Muscle of leg (tissue), 11 donors: ENCODE data around the gene PDGFA. TPM values are rescaled to one million over a fixed set of nuclear protein-coding genes. Genes with fewer than 3 reads are reported as not detected.
A peak's percentile ranks its signal among the peaks of the same experiment; 100 is the strongest.

ENCODE experiments used
- DNase-seq: peaks from one replicate; pipeline ENCODE4 v3.0.0; 2013
- H3K27ac ChIP-seq: one replicate; pipeline ENCODE4 v1.5.1; 2013; ENCODE audit warnings: mild to moderate bottlenecking, low read length, control low read depth
- H3K27me3 ChIP-seq: one replicate; pipeline ENCODE4 v1.6.1; 2013; ENCODE audit warnings: low read length; ENCODE audit not compliant: control insufficient read depth, insufficient read depth
- H3K36me3 ChIP-seq: one replicate; pipeline ENCODE4 v1.6.1; 2013; ENCODE audit warnings: low read length; ENCODE audit not compliant: control insufficient read depth, insufficient read depth
- H3K4me1 ChIP-seq: one replicate; pipeline ENCODE4 v1.6.1; 2013; ENCODE audit warnings: low read length; ENCODE audit not compliant: control insufficient read depth, insufficient read depth
- H3K4me3 ChIP-seq: one replicate; pipeline ENCODE4 v1.5.1; 2013; ENCODE audit warnings: low read length, control low read depth
- H3K9me3 ChIP-seq: replicated peaks from 2 replicates; pipeline ENCODE4 v1.6.1; 2013; ENCODE audit warnings: low read depth, low read length; ENCODE audit not compliant: control insufficient read depth
- WGBS: methylation state at CpG from one replicate; pipeline ENCODE4 v1.1.5; 2013; ENCODE audit warnings: missing lambda C conversion rate; ENCODE audit not compliant: insufficient coverage; 5-methylcytosine and 5-hydroxymethylcytosine counted together
- polyA plus RNA-seq, 8 donors: library from polyadenylated mRNA; unstranded; fragments of 120-200 nt; gene quantifications; one replicate each; pipeline versions ENCODE4 v1.2.1 to v1.2.3, GENCODE V29; 2013; ENCODE audit warnings: inconsistent platforms in 1 of 8, low replicate concordance in 1 of 8; ENCODE audit not compliant: insufficient read length in 8 of 8, insufficient read depth in 1 of 8
- total RNA-seq: library from RNA; stranded (reverse); fragments of 120-200 nt; gene quantifications from one replicate; pipeline ENCODE4 v1.2.4, GENCODE V29; 2013

The PDGFA gene
- total and polyA plus RNA-seq, 9 donors, result 26.1 to 51.6 (median 40.8) TPM

GRCh38 chr7:453597-454306 lies 65.9 kb downstream of the PDGFA start:
- Histone ChIP-seq H3K4me3 (no peak overlapping the region), H3K36me3 (no peaks in the 10 kb centered on the region), H3K4me1 (peaks cover 53% of the 10 kb centered on the region), H3K27ac (no peak overlapping the region), H3K27me3 (peaks cover 50% of the 10 kb centered on the region), H3K9me3 (no peaks in the 10 kb centered on the region)
- WGBS, result 86% methylated on average over 16 of the region's 27 CpGs
- no peak for DNase-seq

GRCh38 chr7:452791-453455 lies 66.7 kb downstream of the PDGFA start:
- peaks cover 50% of the 10 kb centered on the region for H3K27me3 ChIP-seq
- no peaks in the 10 kb centered on the region for H3K36me3 ChIP-seq

GRCh38 chr7:452226-452751 lies 67.4 kb downstream of the PDGFA start:
- H3K4me3 ChIP-seq, result no peak overlapping the region
- DNase-seq, result peak; percentile 52
- peaks cover 50% of the 10 kb centered on the region for H3K27me3 ChIP-seq
- peaks cover 44% of the 10 kb centered on the region for H3K4me1 ChIP-seq
- no peaks in the 10 kb centered on the region for H3K9me3 ChIP-seq
- 9% methylated on average over 26 of the region's 30 CpGs for WGBS
- no peaks in the 10 kb centered on the region for H3K36me3 ChIP-seq
- H3K27ac ChIP-seq, result no peak overlapping the region

More at GRCh38 chr7:452791-453455, 66.7 kb downstream of the PDGFA start:
- no peak overlapping the region for H3K4me3 ChIP-seq
- no peak for DNase-seq
- WGBS, result 33% methylated on average over 20 of the region's 21 CpGs
- H3K27ac ChIP-seq, result no peak overlapping the region
- peaks cover 49% of the 10 kb centered on the region for H3K4me1 ChIP-seq
- no peaks in the 10 kb centered on the region for H3K9me3 ChIP-seq

GRCh38 chr7:451255-452225 lies 68.1 kb downstream of the PDGFA start:
- H3K36me3 ChIP-seq, result no peaks in the 10 kb centered on the region
- no peak overlapping the region for H3K27ac ChIP-seq
- no peak overlapping the region for H3K4me3 ChIP-seq
- no peak for DNase-seq
- WGBS, result 21% methylated on average over 15 of the region's 24 CpGs
- no peaks in the 10 kb centered on the region for H3K9me3 ChIP-seq
- peaks cover 44% of the 10 kb centered on the region for H3K4me1 ChIP-seq
- peaks cover 53% of the 10 kb centered on the region for H3K27me3 ChIP-seq

DNA sequence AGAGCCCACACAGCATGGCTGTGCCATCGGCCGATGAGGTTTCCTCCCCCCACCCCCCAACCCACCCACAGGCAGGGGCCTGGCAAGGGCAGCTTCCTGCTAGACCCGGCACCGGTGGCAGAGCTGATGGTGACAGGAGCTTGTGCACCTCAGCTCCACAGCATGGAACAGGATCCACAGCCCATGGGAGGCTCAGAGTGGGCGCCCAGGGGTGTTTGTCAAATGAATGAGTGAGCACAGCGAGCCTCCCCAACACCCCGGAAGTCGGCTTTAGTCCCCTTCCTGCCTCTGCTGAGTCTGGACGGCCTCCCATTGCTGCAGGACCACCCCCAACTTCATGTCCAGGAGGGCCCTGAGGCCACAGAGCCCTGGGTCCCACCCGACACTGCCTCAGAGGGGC lies 68.9 kb downstream of the PDGFA start:
- 62% methylated on average over 7 of the region's 10 CpGs for WGBS

GRCh38 chr7:450036-450435 lies 69.6 kb downstream of the PDGFA start:
- Histone ChIP-seq H3K27ac (no peak overlapping the region), H3K4me3 (no peak overlapping the region), H3K9me3 (no peaks in the 10 kb centered on the region), H3K36me3 (no peaks in the 10 kb centered on the region), H3K27me3 (peaks cover 59% of the 10 kb centered on the region), H3K4me1 (peaks cover 40% of the 10 kb centered on the region)
- no peak for DNase-seq
- WGBS, result 82% methylated on average over 6 of the region's 11 CpGs

More for the DNA sequence above, 68.9 kb downstream of the PDGFA start:
- Histone ChIP-seq H3K36me3 (no peaks in the 10 kb centered on the region), H3K4me3 (no peak overlapping the region), H3K27me3 (peaks cover 57% of the 10 kb centered on the region), H3K4me1 (peaks cover 42% of the 10 kb centered on the region), H3K9me3 (no peaks in the 10 kb centered on the region), H3K27ac (no peak overlapping the region)
- no peak for DNase-seq

DNA sequence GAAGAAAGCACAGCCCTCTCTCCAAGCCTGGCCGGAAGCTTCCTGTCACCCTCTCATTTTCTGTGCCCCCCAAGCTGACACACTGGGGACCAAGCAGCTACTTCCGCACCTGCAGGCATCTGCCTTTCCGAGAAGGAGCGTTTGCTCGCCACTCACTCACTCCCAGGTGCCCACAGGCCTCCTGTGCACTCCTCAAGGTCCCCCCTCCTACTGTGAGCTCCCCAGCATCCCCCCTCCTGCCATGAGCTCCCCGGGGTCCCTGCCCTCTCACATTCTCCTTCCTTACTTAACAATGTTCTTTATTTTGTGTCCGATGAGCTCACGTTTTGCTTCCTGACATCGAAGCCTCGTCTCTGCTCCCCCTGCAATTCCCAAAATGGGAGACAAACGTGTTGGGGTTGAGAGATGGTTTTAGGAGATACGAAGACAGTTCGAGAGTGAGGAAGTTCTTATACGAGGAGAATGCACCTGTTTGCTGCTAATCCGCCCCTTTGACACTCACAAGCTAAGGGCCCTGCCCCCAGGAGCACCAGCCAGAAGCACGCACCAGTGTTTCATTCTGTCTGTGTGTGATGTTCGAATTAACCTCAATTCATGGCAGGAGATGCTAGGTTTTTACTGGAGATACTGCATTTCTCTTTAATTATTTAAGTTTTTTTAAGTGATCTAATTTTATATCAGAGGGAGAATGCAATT lies 70.2 kb downstream of the PDGFA start:
- peaks cover 57% of the 10 kb centered on the region for H3K27me3 ChIP-seq
- H3K9me3 ChIP-seq, result no peaks in the 10 kb centered on the region
- no peak overlapping the region for H3K27ac ChIP-seq
- H3K4me1 ChIP-seq, result peaks cover 40% of the 10 kb centered on the region
- DNase-seq, result no peak
- H3K4me3 ChIP-seq, result no peak overlapping the region
- 38% methylated on average over 9 of the region's 17 CpGs for WGBS
- no peaks in the 10 kb centered on the region for H3K36me3 ChIP-seq

DNA sequence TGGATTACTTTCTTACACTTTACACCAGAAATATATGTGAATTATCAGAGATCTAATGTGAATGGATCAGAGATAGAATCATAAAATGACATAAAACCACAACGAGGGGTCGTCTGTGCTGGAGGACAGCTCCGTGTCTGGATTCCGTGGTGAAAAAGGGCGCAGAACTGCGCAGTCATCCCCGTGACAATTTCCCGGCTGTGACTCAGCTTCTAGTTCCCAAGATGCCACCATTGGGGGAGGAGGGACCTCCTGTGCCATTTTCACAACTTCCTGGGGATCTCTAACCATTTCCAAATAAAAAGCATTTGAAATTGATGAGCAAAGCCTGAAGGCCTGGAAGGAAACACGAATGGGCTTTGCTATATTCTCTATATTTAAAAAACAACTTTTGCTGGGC lies 72.1 kb downstream of the PDGFA start:
- H3K36me3 ChIP-seq, result no peaks in the 10 kb centered on the region
- peaks cover 27% of the 10 kb centered on the region for H3K4me1 ChIP-seq
- DNase-seq, result no peak
- peaks cover 46% of the 10 kb centered on the region for H3K27me3 ChIP-seq
- no peak overlapping the region for H3K4me3 ChIP-seq
- no peaks in the 10 kb centered on the region for H3K9me3 ChIP-seq
- H3K27ac ChIP-seq, result no peak overlapping the region
- WGBS, result 100% methylated on average over 1 of the region's 9 CpGs
